ENCODE data around the gene FAM171A2. TPM values are rescaled to one million over a fixed set of nuclear protein-coding genes. Genes with fewer than 3 reads are reported as not detected.

FAM171A2 gene
- total and polyA plus RNA-seq, 2 donors (not counting 1 experiment from before 2014, with no cell fraction given): 1.7 to 5.0 TPM

- Histone ChIP-seq H3K9ac (ENCODE audit: insufficient read depth, low read length) (no peak overlapping the region), H3K4me2 (ENCODE audit: extremely low read depth, insufficient read depth, low read length) (peak overlapping the region; percentile 44)
- TF ChIP-seq CTCF (conservative IDR thresholded peaks at IDR 0.05 in 1 of 2, IDR thresholded peaks at IDR 0.05 in 1 of 2; ENCODE audit: low read depth in 1 of 2, low read length in 2 of 2) (no peak), EZH2 (IDR thresholded peaks at IDR 0.05; ENCODE audit: low read length, missing control alignments) (no peak)
These were observed 36.7 kb downstream of the FAM171A2 start for GRCh38 chr17:44326861-44327444.

GRCh38 chr17:44324571-44325275 lies 38.9 kb downstream of the FAM171A2 start, which contains the start of gene SLC25A39:
Gene SLC25A39 (minus strand): TSS chr17:44324823. CDS start chr17:44323562, 1,261 bp downstream.
- peak within 1 kb of the TSS; percentile 98 for H3K4me2 ChIP-seq (ENCODE audit: extremely low read depth, insufficient read depth, low read length)
- peak within 1 kb of the TSS; percentile 73 for H3K9ac ChIP-seq (ENCODE audit: insufficient read depth, low read length)
- H3K36me3 ChIP-seq (ENCODE audit: control insufficient read depth, insufficient read depth, low read length): peaks cover 7% of the 10 kb centered on the region
- peak within 1 kb of the TSS; percentile 81 for H2AFZ ChIP-seq (ENCODE audit: low read length)
- peak within 1 kb of the TSS; percentile 70 to 82 (median 79) for H3K4me3 ChIP-seq (replicated peaks in 1 of 4; ENCODE audit: control extremely low read depth in 1 of 4, insufficient read depth in 1 of 4, low read depth in 3 of 4, low read length in 4 of 4)
- TF ChIP-seq CTCF (conservative IDR thresholded peaks at IDR 0.05 in 1 of 2, IDR thresholded peaks at IDR 0.05 in 1 of 2; ENCODE audit: low read depth in 1 of 2, low read length in 2 of 2) (no peak), EZH2 (IDR thresholded peaks at IDR 0.05; ENCODE audit: low read length, missing control alignments) (no peak)
- H3K9me3 ChIP-seq (ENCODE audit: control insufficient read depth, insufficient read depth, low read depth, low read length): no peaks in the 10 kb centered on the region
- peaks cover 2% of the 10 kb centered on the region for H3K4me1 ChIP-seq (ENCODE audit: control insufficient read depth, extremely low read depth, insufficient read depth, low read length)
- peak within 1 kb of the TSS; percentile 80 for H3K27ac ChIP-seq (ENCODE audit: insufficient read depth, low read length)
- DNase-seq (ENCODE audit: low read depth in 2 of 2): peak; percentile 92 to 93
- no peaks in the 10 kb centered on the region for H4K20me1 ChIP-seq (ENCODE audit: control insufficient read depth, extremely low read depth, insufficient read depth, low read length)
- H3K79me2 ChIP-seq (ENCODE audit: control insufficient read depth, insufficient read depth, low read length): peaks cover 6% of the 10 kb centered on the region
- H3K27me3 ChIP-seq (ENCODE audit: control insufficient read depth, insufficient read depth, low read length): no peaks in the 10 kb centered on the region

More at GRCh38 chr17:44326861-44327444, 36.7 kb downstream of the FAM171A2 start:
- H3K4me1 ChIP-seq (ENCODE audit: control insufficient read depth, extremely low read depth, insufficient read depth, low read length): peaks cover 2% of the 10 kb centered on the region
- no peaks in the 10 kb centered on the region for H3K36me3 ChIP-seq (ENCODE audit: control insufficient read depth, insufficient read depth, low read length)
- no peaks in the 10 kb centered on the region for H3K9me3 ChIP-seq (ENCODE audit: control insufficient read depth, insufficient read depth, low read depth, low read length)
- H4K20me1 ChIP-seq (ENCODE audit: control insufficient read depth, extremely low read depth, insufficient read depth, low read length): no peaks in the 10 kb centered on the region
- peak; percentile 97 to 98 for DNase-seq (ENCODE audit: low read depth in 2 of 2)
- no peak overlapping the region for H2AFZ ChIP-seq (ENCODE audit: low read length)
- H3K27me3 ChIP-seq (ENCODE audit: control insufficient read depth, insufficient read depth, low read length): no peaks in the 10 kb centered on the region
- H3K4me3 ChIP-seq (replicated peaks in 1 of 4; ENCODE audit: control extremely low read depth in 1 of 4, insufficient read depth in 1 of 4, low read depth in 3 of 4, low read length in 4 of 4): no peak overlapping the region
- H3K79me2 ChIP-seq (ENCODE audit: control insufficient read depth, insufficient read depth, low read length): peaks cover 6% of the 10 kb centered on the region
- peak overlapping the region; percentile 23 for H3K27ac ChIP-seq (ENCODE audit: insufficient read depth, low read length)

- Histone ChIP-seq H3K27ac (ENCODE audit: insufficient read depth, low read length) (peak overlapping the region; percentile 71), H3K4me1 (ENCODE audit: control insufficient read depth, extremely low read depth, insufficient read depth, low read length) (peaks cover 2% of the 10 kb centered on the region)
These were observed 39.5 kb downstream of the FAM171A2 start for GRCh38 chr17:44324092-44324570.

More at GRCh38 chr17:44324092-44324570, 39.5 kb downstream of the FAM171A2 start:
- H3K79me2 ChIP-seq (ENCODE audit: control insufficient read depth, insufficient read depth, low read length): peaks cover 6% of the 10 kb centered on the region
- no peaks in the 10 kb centered on the region for H3K9me3 ChIP-seq (ENCODE audit: control insufficient read depth, insufficient read depth, low read depth, low read length)
- DNase-seq (ENCODE audit: low read depth in 2 of 2): peak in 1 of 2 donors; percentile 4
- H2AFZ ChIP-seq (ENCODE audit: low read length): peak overlapping the region; percentile 55
- H3K36me3 ChIP-seq (ENCODE audit: control insufficient read depth, insufficient read depth, low read length): peaks cover 7% of the 10 kb centered on the region
- H3K27me3 ChIP-seq (ENCODE audit: control insufficient read depth, insufficient read depth, low read length): no peaks in the 10 kb centered on the region
- peak overlapping the region; percentile 73 for H3K9ac ChIP-seq (ENCODE audit: insufficient read depth, low read length)
- H4K20me1 ChIP-seq (ENCODE audit: control insufficient read depth, extremely low read depth, insufficient read depth, low read length): no peaks in the 10 kb centered on the region
- no peak for TF ChIP-seq EZH2 (IDR thresholded peaks at IDR 0.05; ENCODE audit: low read length, missing control alignments)
- TF ChIP-seq CTCF (conservative IDR thresholded peaks at IDR 0.05 in 1 of 2, IDR thresholded peaks at IDR 0.05 in 1 of 2; ENCODE audit: low read depth in 1 of 2, low read length in 2 of 2): no peak
- H3K4me2 ChIP-seq (ENCODE audit: extremely low read depth, insufficient read depth, low read length): peak overlapping the region; percentile 98
- H3K4me3 ChIP-seq (replicated peaks in 1 of 4; ENCODE audit: control extremely low read depth in 1 of 4, insufficient read depth in 1 of 4, low read depth in 3 of 4, low read length in 4 of 4): peak overlapping the region; percentile 70 to 82 (median 79)

All from fibroblast of lung (primary cell).